Prostate gland (tissue), 2 donors: Measurements from ENCODE around the gene SPTBN1. TPM values are rescaled to one million over a fixed set of nuclear protein-coding genes. Genes with fewer than 3 reads are reported as not detected.

Experiments
- DNase-seq: peaks from one replicate; pipeline ENCODE4 v3.0.0-alpha.2; 2019; ENCODE audit warnings: low spot score
- H3K27ac ChIP-seq, 2 donors: fragments of 200-600 bp; sonication (generic); 2 replicates each; pipeline ENCODE4 v1.5.1; 2017 to 2019
- H3K27me3 ChIP-seq: fragments of 200-600 bp; sonication (generic); replicated peaks from 2 replicates; pipeline ENCODE4 v1.5.1; 2019; ENCODE audit not compliant: insufficient read depth
- H3K36me3 ChIP-seq, 2 donors: fragments of 200-600 bp; sonication (generic); 1 replicate in 1 of 2; 2 replicates in 1 of 2; pipeline versions ENCODE4 v1.5.1 to v1.8.1; 2017 to 2019
- H3K4me1 ChIP-seq: fragments of 200-600 bp; sonication (generic); replicated peaks from 2 replicates; pipeline ENCODE4 v1.5.1; 2019
- H3K4me3 ChIP-seq, 2 donors: fragments of 200-600 bp; sonication (generic); 2 replicates each; pipeline ENCODE4 v1.5.1; 2017 to 2019
- H3K9me3 ChIP-seq: fragments of 200-600 bp; sonication (generic); 2 replicates; pipeline ENCODE4 v1.5.1; 2017
- CTCF ChIP-seq, 4 experiments: fragments of 200-600 bp in 2 of 4; fragments of 450-650 bp in 2 of 4; sonication (generic) in 2 of 4; IDR thresholded peaks; 1 replicate in 3 of 4; 2 replicates in 1 of 4; pipeline ENCODE4 v1.5.1; 2016 to 2019; ENCODE audit warnings: antibody characterized with exemption in 4 of 4, mild to moderate bottlenecking in 2 of 4, moderate library complexity in 2 of 4
- POLR2A ChIP-seq: fragments of 450-650 bp; IDR thresholded peaks from one replicate; pipeline ENCODE4 v1.6.1; 2016; ENCODE audit warnings: antibody characterized with exemption, mild to moderate bottlenecking
- POLR2AphosphoS5 ChIP-seq: sonication (generic); formaldehyde crosslinking; IDR thresholded peaks from one replicate; pipeline ENCODE4 v1.6.1; 2017; ENCODE audit warnings: antibody characterized with exemption
- WGBS: methylation state at CpG from one replicate; pipeline ENCODE4 v1.1.5; 2018; 5-methylcytosine and 5-hydroxymethylcytosine counted together
- intact Hi-C: fragments of 100-400 bp; cut with DNase I; formaldehyde crosslinking; loops from one replicate; pipeline ENCODE4 v1.14.2; 2022
- total RNA-seq, 2 donors: library from RNA; depleted of rRNA; stranded (reverse); fragments of >200 nt; gene quantifications; one replicate each; pipeline ENCODE4 v1.1.0, GENCODE V29; 2016

Gene SPTBN1
- total RNA-seq, 2 donors from 2014 or later: 146 to 348 TPM

GRCh38 chr2:54653572-54654204 is 197.6 kb downstream of the SPTBN1 start:
- intact Hi-C loops: no loop called here
- WGBS: 95% methylated on average over 26 of the region's 26 CpGs
- H3K27me3 ChIP-seq: no peaks in the 10 kb centered on the region
- no peaks in the 10 kb centered on the region for H3K4me1 ChIP-seq
- TF ChIP-seq POLR2A: no peak
- no peak for TF ChIP-seq POLR2AphosphoS5
- TF ChIP-seq CTCF (IDR thresholded peaks at IDR 0.05): no peak
- peaks cover 0 to 44% of the 10 kb centered on the region in 2 donors for H3K36me3 ChIP-seq
- no peak overlapping the region for H3K4me3 ChIP-seq
- no peak for DNase-seq
- no peak overlapping the region for H3K27ac ChIP-seq
- no peaks in the 10 kb centered on the region for H3K9me3 ChIP-seq

GRCh38 chr2:54655046-54655809 is 199.1 kb downstream of the SPTBN1 start:
- intact Hi-C loops: no loop called here
- Histone ChIP-seq H3K27ac (no peak overlapping the region), H3K27me3 (no peaks in the 10 kb centered on the region), H3K4me1 (no peaks in the 10 kb centered on the region), H3K9me3 (no peaks in the 10 kb centered on the region), H3K36me3 (peaks cover 0 to 32% of the 10 kb centered on the region in 2 donors), H3K4me3 (no peak overlapping the region)
- DNase-seq: no peak
- WGBS: 84% methylated on average over 14 of the region's 14 CpGs
- no peak for TF ChIP-seq CTCF (IDR thresholded peaks at IDR 0.05)
- TF ChIP-seq POLR2AphosphoS5: no peak
- no peak for TF ChIP-seq POLR2A

GRCh38 chr2:54656863-54657262 is 200.7 kb downstream of the SPTBN1 start:
- peaks cover 0 to 20% of the 10 kb centered on the region in 2 donors for H3K36me3 ChIP-seq
- H3K27ac ChIP-seq: no peak overlapping the region
- intact Hi-C loops: no loop called here

GRCh38 chr2:54657664-54658083 is 201.5 kb downstream of the SPTBN1 start:
- Histone ChIP-seq H3K4me1 (no peaks in the 10 kb centered on the region), H3K27me3 (no peaks in the 10 kb centered on the region), H3K36me3 (peaks cover 0 to 20% of the 10 kb centered on the region in 2 donors), H3K27ac (no peak overlapping the region), H3K4me3 (no peak overlapping the region), H3K9me3 (no peaks in the 10 kb centered on the region)
- intact Hi-C loops: no loop called here
- DNase-seq: peak; percentile 71
- TF ChIP-seq POLR2A (no peak), POLR2AphosphoS5 (no peak), CTCF (IDR thresholded peaks at IDR 0.05) (peak in 3 of 4 experiments; percentile 54 to 72 (median 63))
- 78% methylated on average over 12 of the region's 12 CpGs for WGBS

More at GRCh38 chr2:54656863-54657262, 200.7 kb downstream of the SPTBN1 start:
- no peak for DNase-seq
- 91% methylated on average over 3 of the region's 3 CpGs for WGBS
- no peak overlapping the region for H3K4me3 ChIP-seq
- no peaks in the 10 kb centered on the region for H3K9me3 ChIP-seq
- H3K27me3 ChIP-seq: no peaks in the 10 kb centered on the region
- TF ChIP-seq POLR2AphosphoS5 (no peak), POLR2A (no peak), CTCF (IDR thresholded peaks at IDR 0.05) (no peak)
- H3K4me1 ChIP-seq: no peaks in the 10 kb centered on the region
